Gastrocnemius medialis (tissue), 4 donors: Measurements from ENCODE around the gene SEMA3G. TPM values are rescaled to one million over a fixed set of nuclear protein-coding genes. Genes with fewer than 3 reads are reported as not detected.

ENCODE experiments used
- ATAC-seq, 2 donors: fragments of 150-250 bp; one replicate each; pipeline ENCODE4 v1.9.1; 2016
- DNase-seq, 2 donors: peaks; one replicate each; pipeline ENCODE4 v3.0.0-alpha.2; 2019
- H3K27ac ChIP-seq, 4 donors: fragments of 200-600 bp; sonication (generic); 1 replicate in 1 of 4; 2 replicates in 3 of 4; pipeline ENCODE4 v1.5.1; 2016 to 2018; ENCODE audit warnings: mild to moderate bottlenecking in 2 of 4, moderate library complexity in 1 of 4
- H3K27me3 ChIP-seq, 3 donors: fragments of 200-600 bp; sonication (generic) in 2 of 3; 1 replicate in 1 of 3; 2 replicates in 2 of 3; pipeline versions ENCODE4 v1.5.1 to v1.6.0; 2016 to 2019; ENCODE audit warnings: mild to moderate bottlenecking in 1 of 3, moderate library complexity in 1 of 3
- H3K36me3 ChIP-seq, 2 donors: fragments of 200-600 bp; sonication (generic) in 1 of 2; one replicate each; pipeline ENCODE4 v1.5.1; 2017 to 2018
- H3K4me1 ChIP-seq, 2 donors: fragments of 200-600 bp; sonication (generic) in 1 of 2; one replicate each; pipeline ENCODE4 v1.5.1; 2016 to 2017; ENCODE audit warnings: mild to moderate bottlenecking in 2 of 2
- H3K4me3 ChIP-seq, 4 donors: fragments of 200-600 bp; sonication (generic) in 3 of 4; 1 replicate in 1 of 4; 2 replicates in 3 of 4; pipeline ENCODE4 v1.5.1; 2016 to 2019; ENCODE audit warnings: mild to moderate bottlenecking in 2 of 4
- H3K9me3 ChIP-seq, 3 donors: fragments of 200-600 bp; sonication (generic) in 2 of 3; 1 replicate in 1 of 3; 2 replicates in 2 of 3; pipeline ENCODE4 v1.5.1; 2016 to 2019
- CTCF ChIP-seq, 5 experiments: fragments of 450-650 bp in 3 of 5; fragments of 200-600 bp in 2 of 5; sonication (generic) in 2 of 5; IDR thresholded peaks in 4 of 5; conservative IDR thresholded peaks in 1 of 5; 1 replicate in 4 of 5; 2 replicates in 1 of 5; pipeline ENCODE4 v1.5.1; 2016 to 2019; ENCODE audit warnings: antibody characterized with exemption in 5 of 5, mild to moderate bottlenecking in 3 of 5, moderate library complexity in 3 of 5
- POLR2A ChIP-seq, 2 donors: fragments of 450-650 bp; IDR thresholded peaks; one replicate each; pipeline ENCODE4 v1.6.1; 2017; ENCODE audit warnings: antibody characterized with exemption in 2 of 2, mild to moderate bottlenecking in 2 of 2, moderate library complexity in 2 of 2
- in situ Hi-C, 4 donors: fragments of 200-750 bp; cut with MboI; loops; one replicate each; pipeline versions ENCODE4 v1.15.0 to v1.8.0; 2017; ENCODE audit warnings: low sequenced_read_pairs in 4 of 4
- intact Hi-C: fragments of 100-400 bp; cut with DNase I; formaldehyde crosslinking; loops from one replicate; pipeline ENCODE4 v1.15.1; 2023; ENCODE audit warnings: low total_unique reads
- total RNA-seq, 4 donors: library from RNA; depleted of rRNA; stranded (reverse); fragments of >200 nt; gene quantifications; one replicate each; pipeline versions ENCODE4 v1.1.0 to v1.2.3, GENCODE V29; 2016

Gene SEMA3G
- total RNA-seq, 4 donors from 2014 or later = 3.8 to 20.3 (median 13.1) TPM

GRCh38 chr3:52406791-52407510, 38.0 kb downstream of the SEMA3G start:
- TF ChIP-seq CTCF (IDR thresholded peaks at IDR 0.05 in 4 of 5, conservative IDR thresholded peaks at IDR 0.05 in 1 of 5) = no peak
- TF ChIP-seq POLR2A (IDR thresholded peaks at IDR 0.05) = no peak
- in situ Hi-C loops = no loop called here
- peaks cover 0 to 59% of the 10 kb centered on the region in 2 donors for H3K36me3 ChIP-seq
- no peak overlapping the region for H3K27ac ChIP-seq
- peaks cover 21 to 33% of the 10 kb centered on the region in 2 donors for H3K4me1 ChIP-seq
- DNase-seq = no peak
- intact Hi-C loops = loop anchor here (5.0 kb wide), 1 partner anchor 130 kb away; the partner anchor contains the start of gene WDR82
- no peak for ATAC-seq
- H3K4me3 ChIP-seq = no peak overlapping the region
- no peaks in the 10 kb centered on the region for H3K27me3 ChIP-seq
- no peaks in the 10 kb centered on the region for H3K9me3 ChIP-seq

DNA sequence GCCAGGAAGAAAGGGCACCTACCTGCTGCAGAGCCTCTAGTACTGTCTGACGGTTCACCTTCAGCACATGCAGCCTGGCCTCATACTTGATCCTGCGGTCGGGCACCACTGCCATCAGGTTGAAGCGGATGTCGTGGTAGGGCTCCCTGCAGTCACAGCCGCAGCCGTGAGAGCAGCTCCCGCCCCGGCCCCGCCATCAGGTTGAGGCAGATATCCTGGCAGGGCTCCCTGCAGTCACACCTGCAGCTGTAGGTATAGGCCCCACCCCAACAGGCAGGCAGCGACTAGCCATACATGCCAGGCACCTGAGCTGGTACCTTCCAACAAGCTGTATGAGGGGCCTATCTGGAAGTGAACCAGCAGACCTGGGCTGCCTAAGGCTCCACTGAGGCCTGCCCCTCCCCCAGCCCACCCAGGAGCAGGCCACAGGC, 38.7 kb downstream of the SEMA3G start:
- peaks cover 15 to 27% of the 10 kb centered on the region in 2 donors for H3K4me1 ChIP-seq
- H3K9me3 ChIP-seq = no peaks in the 10 kb centered on the region
- TF ChIP-seq POLR2A (IDR thresholded peaks at IDR 0.05) = no peak
- no peak for TF ChIP-seq CTCF (IDR thresholded peaks at IDR 0.05 in 4 of 5, conservative IDR thresholded peaks at IDR 0.05 in 1 of 5)
- no peaks in the 10 kb centered on the region for H3K27me3 ChIP-seq
- peaks cover 0 to 66% of the 10 kb centered on the region in 2 donors for H3K36me3 ChIP-seq
- no peak overlapping the region for H3K27ac ChIP-seq
- ATAC-seq = no peak
- no peak overlapping the region for H3K4me3 ChIP-seq
- in situ Hi-C loops (no loop called here), intact Hi-C loops (loop anchor here (5.0 kb wide), 1 partner anchor 129 kb away; the partner anchor contains the start of gene WDR82)
- DNase-seq = no peak

DNA sequence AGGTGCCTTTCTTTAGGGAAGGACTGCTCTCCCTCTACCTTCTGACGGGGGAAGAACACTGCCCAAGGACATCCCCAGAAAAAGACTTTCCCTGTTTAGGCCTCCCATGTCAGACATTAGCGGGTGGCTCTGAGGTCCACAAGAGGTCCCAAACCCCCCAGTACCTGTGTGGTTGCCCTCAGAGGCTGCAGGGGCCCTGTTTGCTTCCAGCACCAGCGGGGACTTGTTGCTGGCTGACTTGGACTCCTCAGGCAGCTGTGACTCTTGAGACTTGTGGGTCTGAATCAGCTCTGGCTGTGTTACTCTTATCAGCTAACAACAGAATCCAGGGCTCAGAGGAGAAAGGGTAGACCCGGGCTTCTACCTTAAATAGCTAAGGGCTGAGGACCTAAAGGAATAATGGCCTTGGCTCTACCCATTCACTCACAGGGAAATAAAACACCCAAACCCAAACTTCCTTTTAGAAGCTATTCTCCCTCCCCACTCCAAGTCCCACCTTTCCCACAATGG, 39.2 kb downstream of the SEMA3G start:
- Histone ChIP-seq H3K4me1 (peaks cover 15 to 23% of the 10 kb centered on the region in 2 donors), H3K9me3 (no peaks in the 10 kb centered on the region), H3K4me3 (no peak overlapping the region), H3K27me3 (no peaks in the 10 kb centered on the region), H3K36me3 (peaks cover 0 to 72% of the 10 kb centered on the region in 2 donors), H3K27ac (no peak overlapping the region)
- ATAC-seq (no peak), DNase-seq (no peak)
- TF ChIP-seq CTCF (IDR thresholded peaks at IDR 0.05 in 4 of 5, conservative IDR thresholded peaks at IDR 0.05 in 1 of 5) (no peak), POLR2A (IDR thresholded peaks at IDR 0.05) (no peak)
- intact Hi-C loops = loop anchor here (5.0 kb wide), 1 partner anchor 128 kb away; the partner anchor contains the start of gene WDR82
- in situ Hi-C loops = no loop called here

GRCh38 chr3:52405066-52405465, 39.8 kb downstream of the SEMA3G start:
- H3K27ac ChIP-seq = no peak overlapping the region
- H3K9me3 ChIP-seq = no peaks in the 10 kb centered on the region
- peaks cover 0 to 77% of the 10 kb centered on the region in 2 donors for H3K36me3 ChIP-seq
- no peak for TF ChIP-seq CTCF (IDR thresholded peaks at IDR 0.05 in 4 of 5, conservative IDR thresholded peaks at IDR 0.05 in 1 of 5)
- no peak for TF ChIP-seq POLR2A (IDR thresholded peaks at IDR 0.05)
- DNase-seq (no peak), ATAC-seq (no peak)
- peaks cover 15 to 23% of the 10 kb centered on the region in 2 donors for H3K4me1 ChIP-seq
- no peak overlapping the region for H3K4me3 ChIP-seq
- H3K27me3 ChIP-seq = no peaks in the 10 kb centered on the region
- in situ Hi-C loops = no loop called here
- intact Hi-C loops = loop anchor here (5.0 kb wide), 1 partner anchor 128 kb away; the partner anchor contains the start of gene WDR82
